Activated T-cell treated with anti-CD3 and anti-CD28 coated beads for 24 hours (primary cell): ENCODE results near the gene MACROD2.

Source experiments
- DNase-seq: peaks from one replicate; pipeline ENCODE4 v3.0.0-alpha.2; 2020; ENCODE audit warnings: low read depth

MACROD2 gene

DNA sequence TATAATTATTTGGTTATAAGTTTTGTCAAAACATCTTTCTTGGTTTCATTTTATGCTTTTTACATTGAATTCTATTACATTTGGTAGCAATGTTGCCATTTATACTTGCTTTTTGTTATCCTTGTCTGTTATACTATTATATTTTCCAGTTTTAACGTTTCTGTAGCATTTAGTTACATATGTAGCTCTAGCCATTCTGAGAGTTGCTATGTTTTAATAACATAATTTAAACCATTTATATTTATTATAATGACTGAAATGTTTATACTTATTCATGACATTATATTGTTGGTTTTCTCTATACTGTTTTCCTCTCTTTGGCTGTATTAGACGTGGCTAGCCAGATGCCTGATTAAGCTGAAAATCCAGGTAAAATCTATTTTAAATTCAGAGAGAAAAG, 594.1 kb downstream of the MACROD2 start:
- DNase-seq, result no peak

DNA sequence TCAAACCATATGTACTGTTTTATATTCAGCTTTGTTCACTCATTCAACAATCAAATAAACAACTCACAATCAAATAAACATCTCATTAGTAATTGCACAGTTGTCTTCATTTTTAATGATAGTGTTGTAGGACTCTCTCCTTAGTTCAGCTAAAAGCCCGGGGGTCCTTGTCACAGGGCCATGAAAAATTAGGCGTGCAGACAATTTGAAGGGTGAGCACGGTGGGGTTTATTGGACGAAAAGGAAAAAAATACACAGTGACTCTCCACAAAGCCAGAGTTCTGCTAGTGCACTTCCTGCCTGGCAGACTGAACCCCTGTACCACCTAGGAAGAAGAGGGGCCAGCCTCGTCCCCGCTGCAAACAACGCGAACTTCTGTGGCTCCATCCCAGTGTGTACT, 599.7 kb downstream of the MACROD2 start:
- no peak for DNase-seq

DNA sequence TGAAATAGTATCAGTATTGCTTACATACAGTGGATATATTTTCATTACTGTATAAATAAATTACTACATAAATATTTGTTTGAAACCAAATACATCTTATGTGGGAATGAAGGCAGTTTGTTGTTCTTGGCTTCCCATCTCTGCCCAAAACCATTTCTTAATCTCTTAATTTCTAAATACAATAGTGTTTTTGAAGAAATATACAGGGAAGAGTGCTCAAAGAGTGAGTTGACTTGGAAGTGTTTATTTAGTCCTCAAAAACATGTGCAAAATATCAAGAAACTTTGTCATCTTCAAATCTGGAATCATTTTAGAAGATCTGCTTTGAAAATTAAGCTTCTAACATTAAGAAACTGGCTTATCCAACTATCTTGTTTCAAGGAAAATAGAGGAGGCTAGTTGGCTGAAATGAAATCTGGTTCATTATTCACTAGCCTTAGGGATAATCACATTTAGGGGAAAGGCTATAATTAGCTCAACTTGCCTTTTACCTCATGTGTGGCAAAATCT, 601.9 kb downstream of the MACROD2 start:
- DNase-seq, result no peak

DNA sequence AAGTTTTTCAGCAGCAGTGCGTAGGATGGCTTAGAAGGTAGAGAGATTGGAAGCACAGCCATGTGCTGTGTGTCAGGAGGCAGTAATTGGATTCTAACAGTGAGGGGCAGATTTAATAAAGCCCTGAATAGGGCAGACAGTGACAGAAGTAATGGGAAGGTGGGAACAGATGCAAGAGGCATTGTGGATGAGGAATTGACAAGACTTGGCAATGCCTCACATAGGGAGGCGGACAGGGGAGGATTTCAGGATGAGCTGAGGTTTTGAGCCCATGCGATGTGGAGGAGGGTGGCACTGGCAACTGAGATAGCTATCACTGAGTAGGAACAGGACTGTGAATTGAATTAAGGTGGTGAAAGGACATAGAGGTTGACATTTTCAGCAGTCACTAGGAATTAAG, 604.3 kb downstream of the MACROD2 start:
- no peak for DNase-seq

DNA sequence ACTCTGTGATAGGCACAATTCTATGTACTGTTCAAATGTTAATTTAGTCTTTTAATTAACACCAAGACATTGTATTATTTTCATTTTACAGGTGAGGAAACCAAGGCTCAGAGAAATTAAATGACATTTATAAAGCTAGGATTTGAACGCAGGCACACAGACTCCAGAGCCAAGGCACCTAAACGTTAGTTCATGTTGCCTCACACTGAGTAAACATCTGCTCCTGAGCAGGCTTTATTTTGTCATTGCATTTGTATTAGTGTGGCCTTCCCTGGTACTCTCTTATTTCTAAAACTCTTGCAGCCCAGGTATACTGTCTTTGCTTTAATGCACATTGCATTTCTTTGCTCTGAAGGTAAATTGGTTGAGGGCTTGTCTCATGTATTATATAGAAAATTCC, 605.2 kb downstream of the MACROD2 start:
- no peak for DNase-seq

DNA sequence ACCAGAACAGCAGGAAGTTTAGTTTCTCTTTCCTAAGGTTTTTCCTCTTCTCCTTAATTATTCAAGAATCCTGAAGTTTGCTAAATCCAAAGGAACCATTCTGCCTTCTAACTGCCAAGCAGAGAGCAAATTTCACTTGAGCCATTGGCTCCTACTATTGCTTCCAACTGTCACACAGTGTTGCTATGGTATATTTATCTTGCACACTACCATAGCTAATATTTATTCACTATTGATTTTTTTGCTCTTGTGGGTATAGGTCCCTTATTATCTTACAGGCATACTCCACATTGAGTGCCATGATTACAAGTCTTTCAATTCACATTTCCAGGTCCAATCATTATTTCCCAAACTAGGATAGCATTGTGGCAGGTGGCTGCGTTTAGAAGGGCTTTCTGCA, 608.8 kb downstream of the MACROD2 start:
- no peak for DNase-seq

DNA sequence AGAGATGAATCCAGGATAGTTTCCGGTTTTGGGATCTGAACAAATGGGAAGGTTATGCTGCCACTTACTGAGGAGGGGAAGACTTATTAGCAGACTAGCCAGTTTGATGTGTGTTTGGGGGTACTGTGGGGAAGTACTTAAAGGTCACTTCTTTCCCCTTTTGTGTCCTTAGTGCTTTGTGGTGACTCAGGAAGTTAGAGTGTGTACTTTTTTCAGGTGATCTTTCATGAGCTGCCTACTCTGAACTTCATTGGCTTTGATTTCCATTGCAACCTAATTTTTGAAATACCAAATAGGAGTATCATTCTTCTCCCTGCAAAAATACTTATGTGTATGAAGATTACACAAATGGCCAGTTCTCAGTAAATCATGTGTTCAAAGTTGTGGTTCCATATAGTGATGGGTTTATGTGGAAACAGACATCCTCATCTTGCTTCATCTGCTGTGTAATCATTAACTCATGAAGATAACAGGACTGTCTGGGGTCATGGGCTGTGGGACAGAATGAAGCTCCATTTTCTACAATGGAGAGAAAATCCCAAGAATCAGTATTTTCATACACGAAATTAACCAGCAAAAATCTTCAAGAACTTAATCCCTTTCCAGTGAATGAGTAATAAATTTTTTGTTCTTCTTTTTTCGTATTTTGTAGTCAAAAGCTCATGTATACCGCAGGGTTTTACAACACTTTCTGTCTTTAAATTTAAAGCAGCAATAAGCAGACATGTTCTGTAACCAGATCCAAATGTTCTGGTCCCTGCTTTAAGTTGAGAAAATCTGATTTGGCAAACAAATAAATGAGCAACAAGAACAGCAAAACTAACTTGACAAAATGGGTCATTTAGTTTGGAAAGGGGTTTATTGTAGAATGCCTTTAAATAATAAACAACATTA, 614.3 kb downstream of the MACROD2 start:
- DNase-seq, result no peak

DNA sequence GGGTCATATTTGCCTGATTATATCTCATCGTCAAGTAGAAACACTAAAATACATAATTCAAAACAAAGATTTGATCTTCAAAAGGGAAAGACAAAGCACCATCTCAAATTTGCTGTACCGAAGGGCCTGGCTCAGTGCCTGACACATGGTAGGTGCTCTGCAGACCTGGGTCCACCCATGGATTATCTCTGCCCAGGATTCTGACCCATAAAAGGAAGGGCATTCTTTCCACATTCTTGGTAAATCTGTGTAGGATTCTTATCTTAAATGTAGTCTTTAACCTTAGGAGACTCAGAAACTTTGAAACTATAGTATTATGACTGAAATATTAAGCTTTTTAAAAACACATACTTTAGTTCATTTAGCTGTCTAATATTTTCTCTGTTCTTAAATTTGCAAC, 616.2 kb downstream of the MACROD2 start:
- DNase-seq, result no peak

DNA sequence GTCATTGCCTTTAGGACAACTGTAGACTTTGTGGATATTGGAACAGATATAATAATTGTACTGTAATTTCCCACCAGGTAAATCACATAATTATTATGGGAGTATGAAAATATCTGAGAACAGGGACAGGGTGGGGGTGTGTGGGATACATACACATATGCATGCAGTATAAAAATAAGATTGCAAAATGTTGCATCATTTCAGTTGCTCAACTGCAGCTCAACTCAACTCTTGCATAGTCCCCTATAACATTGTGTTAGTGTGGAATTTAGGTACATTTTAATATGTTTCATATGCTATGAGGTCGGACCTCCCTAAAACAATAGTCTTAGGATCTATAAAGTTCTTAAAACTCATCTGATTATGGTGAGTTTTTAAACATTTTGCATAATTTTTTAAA, 617.1 kb downstream of the MACROD2 start:
- no peak for DNase-seq

DNA sequence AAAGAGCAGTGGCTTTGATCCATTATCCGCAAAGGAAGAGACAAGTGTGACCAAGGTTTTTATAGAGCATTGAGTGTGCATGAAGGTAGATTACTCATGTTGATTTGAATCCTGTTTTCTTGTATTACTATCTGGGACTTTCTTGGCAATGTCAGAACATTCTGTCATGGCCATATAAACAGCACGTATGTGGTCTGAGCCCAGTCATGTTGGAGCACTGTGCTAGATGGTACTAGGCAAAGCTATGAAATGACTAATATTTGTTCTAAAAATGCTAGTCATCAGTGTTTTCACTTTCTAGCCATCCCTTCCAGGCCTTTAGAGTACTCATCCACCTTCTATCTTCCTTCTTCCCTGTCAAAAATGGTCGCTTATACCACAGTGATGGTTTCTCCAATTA, 620.7 kb downstream of the MACROD2 start:
- no peak for DNase-seq

DNA sequence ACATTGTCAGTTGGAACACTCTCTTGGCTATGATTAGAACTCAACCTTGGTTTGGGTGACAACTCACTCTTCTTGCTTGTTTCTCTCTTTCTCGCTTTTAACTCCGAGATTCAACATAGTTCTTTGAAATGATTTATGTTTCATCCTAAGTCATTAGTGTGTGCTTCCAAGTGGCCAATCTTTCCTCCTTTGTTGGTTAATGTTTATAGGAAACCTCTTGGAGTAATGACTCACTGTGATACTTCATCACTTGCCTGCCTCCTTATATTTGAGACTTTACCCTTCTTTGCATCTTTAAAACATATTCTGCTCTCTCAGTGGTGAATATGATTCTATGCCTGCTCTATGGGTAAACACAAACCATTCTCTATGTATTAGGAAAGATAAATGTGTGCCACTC, 621.8 kb downstream of the MACROD2 start:
- DNase-seq, result no peak

DNA sequence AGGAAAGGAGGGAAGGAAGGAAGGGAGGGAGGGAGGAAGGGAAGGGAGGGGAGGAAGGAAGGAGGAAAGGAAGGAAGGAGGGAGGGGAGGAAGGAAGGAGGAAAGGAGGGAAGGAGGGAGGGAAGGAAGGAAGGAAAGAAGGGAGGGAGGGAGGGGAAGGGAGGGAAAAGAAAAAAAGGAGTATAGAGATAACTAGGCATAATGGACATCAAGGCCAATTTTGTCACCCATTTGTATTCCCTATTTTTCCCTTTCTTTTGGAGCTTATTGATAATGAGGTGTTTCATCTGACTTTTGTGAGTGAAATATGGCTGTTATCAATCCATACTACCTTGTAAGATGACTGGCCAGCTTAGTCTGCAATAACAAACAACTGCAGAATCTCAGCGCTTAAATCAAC, 624.1 kb downstream of the MACROD2 start:
- DNase-seq, result no peak

DNA sequence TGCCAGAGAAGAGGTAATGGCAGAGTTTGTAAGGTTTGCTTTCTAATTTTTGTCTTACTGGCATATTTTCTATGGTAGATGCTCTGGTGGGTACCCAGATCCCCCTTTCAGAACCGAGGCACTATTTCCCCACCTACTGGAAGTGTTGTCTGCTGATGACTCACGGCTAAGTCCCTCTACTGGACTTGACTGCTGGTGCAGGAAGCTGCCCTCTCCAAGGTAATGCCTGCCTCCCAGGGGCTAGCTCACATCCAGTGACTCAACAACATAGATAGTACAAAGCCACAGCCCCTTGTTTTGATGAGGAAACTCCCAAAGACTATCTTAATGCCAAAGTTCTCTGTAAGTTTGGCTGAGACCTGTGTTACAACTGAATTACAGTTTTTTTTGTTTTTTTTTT, 627.5 kb downstream of the MACROD2 start:
- DNase-seq, result no peak

DNA sequence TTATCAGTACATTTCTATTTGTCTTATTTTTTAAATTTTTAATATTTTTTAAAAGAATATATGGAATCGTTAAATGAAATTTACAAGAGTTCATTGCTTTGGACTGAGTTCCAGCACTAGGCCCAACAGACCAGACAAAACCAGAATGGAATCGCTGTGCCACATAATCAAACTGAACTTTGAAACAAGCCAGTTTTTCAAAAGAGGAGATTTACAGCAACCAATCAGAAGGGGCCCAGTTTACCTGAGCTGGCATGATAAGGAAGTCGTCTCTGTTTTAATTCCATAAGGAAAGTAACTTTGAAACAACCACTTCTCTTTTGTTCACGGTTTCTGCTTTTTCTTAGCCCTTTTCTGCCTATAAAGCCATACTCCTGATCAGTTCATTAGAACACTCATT, 635.7 kb downstream of the MACROD2 start:
- no peak for DNase-seq

DNA sequence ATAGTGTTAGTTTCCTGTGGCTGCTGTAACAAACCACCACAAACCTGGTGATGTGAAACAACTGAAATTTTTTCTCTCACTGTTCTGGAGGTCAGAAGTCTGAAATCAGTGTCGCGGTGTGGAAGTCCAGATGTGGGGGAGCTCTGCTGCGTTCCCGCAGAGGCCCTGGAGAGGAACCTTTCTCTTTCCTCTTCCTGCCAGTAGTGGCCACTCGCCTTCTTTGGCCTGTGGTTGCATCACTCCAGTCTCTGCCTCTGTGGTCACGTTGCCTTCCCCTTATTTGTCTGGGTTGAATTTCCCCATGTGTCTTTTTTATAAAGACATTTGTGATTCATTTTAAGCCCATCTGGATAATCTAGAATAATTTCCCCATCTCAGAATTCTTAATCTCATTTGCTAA, 637.6 kb downstream of the MACROD2 start:
- no peak for DNase-seq

DNA sequence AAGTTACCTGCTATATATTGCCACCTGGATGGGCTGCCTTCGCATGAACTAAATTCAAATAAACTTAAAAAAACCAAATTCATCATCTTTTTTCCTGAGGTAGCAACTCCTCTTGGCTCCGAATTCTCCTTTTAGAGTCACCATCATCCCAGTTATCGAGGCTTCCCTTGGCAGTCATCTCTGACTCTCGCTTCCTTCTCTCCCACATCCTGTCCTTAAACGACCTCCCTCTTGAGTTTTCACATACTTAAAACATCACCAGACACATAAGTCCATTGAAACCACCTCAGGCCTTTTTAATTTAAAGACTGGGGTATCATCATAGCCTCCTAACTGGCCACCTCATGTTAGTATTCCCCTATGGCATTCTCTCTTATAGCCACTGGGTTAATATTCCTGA, 638.2 kb downstream of the MACROD2 start:
- no peak for DNase-seq

DNA sequence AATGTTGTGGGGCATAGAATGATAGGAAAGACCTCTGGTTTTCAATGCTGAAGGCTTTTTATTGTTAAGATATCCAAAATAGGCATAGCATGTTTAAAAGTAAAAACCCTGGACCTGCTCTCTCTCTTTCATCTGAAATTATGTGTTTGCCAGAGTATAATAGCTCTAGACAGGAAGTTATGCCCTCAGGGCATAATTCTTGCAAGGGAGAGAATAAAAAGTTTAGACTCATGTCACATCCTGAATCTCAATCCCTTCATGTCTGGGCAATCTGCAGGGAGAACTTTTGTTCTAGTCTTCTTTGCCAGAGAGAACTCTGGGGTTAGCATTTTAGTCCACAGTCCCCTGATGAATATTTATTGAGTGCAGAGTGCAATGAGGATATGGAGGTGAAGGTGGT, 639.3 kb downstream of the MACROD2 start:
- no peak for DNase-seq

DNA sequence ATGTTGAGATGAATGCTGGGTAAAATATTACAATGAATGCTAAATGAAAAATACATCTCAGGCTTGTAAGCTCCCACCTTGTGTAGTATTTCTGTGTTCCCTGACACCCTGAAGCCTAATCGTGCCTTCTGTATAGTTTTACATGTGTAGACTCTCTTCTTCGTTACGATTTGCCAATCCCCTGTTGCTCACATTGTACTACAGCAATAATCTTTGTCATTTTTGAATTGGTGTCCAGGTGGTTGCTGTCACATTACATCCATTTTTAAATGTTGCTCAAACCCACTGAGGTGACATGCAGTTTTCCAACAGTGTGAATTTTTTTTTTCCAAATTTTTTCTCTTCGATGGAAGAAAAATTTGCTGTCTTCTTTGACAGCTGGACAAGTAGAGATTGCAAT, 642.1 kb downstream of the MACROD2 start:
- DNase-seq, result no peak

DNA sequence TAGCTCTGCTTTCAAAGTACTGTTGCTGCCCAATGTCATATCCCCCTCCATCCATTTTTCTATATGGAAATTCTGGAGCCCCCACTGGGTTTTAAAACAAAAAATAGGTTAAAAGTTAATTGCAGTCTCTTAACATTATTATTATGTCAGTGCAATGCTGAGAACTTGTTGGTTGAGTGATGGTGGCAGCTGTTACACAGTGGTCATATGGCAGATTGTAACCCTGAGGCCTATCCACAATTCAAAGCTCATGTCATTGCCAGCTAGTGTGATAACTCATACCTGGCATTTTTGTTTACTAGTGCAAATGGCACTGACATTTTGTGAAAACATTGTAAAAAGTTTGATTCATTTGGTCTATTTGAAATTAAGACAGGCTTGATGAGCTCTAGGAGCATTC, 647.8 kb downstream of the MACROD2 start:
- no peak for DNase-seq

DNA sequence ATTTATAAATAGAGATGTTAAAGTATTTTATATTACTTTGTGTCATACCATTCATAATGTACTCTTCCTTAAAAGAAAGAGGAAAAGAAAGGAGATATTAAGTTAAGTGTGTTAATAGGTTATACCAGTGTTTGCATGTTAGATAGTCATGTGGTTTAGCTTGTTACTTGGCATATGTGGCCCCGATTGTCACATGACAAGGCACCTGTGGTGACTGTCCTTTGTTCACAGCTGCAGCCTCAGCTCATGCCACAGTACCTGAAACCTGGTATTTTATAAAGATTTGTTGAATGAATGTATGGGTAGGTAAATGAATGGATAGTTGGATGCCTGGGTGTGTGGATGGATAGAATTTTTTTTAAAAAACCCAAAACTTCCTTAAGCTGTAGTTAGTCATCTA, 648.2 kb downstream of the MACROD2 start:
- DNase-seq, result no peak

DNA sequence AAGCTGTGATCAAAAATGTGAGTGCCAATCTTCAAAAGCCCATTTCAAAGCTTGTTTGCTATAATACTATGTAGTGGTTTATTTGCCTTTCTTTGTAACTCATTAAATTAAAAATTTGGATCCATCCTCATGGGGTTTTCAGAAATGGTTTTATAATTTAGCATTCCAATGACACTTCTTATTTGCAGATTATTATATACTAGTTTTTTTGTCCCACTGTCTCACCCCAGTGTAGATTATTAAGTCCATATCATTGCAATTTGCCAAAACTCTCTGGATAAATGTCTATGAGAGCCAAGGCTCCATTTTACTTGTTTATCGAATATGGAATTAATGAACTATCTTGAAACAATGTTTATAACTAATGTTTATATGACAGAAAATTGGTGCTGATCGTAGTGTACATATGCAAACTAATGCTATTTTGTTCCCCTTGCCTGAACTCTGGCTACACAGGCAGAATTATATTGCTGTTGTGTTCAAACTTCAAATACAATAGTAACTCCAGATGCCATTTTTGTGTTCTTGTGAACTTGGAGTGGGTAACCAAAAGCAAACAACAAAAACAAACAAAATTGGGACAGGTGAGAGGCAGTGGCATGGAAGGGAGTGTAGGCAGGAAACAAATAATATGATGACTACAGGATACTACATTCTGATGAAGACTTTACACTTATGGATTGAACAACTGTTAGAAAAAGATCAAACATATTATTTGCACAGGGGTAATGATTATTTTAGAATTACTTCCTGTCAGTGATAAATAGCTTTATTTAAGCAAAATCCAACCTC, 649.2 kb downstream of the MACROD2 start:
- no peak for DNase-seq

DNA sequence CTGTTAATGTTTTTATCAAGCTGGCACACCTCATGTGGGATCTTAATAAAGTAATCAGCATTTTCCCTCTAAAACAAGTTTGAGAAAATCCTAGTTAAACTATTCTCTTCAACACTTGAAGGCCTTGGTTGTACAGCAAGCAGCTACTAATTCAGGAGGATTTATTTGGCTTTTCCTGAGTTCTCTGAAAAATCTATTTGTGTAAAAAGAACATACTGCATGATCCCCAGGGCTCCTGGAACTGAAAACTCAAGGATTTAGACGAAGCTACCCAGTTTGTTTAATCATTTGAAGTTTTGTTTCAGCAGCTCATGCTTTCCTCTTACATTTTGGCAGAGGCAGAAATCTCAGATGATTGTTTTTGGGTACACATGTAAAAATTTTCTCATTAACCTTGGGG, 651.7 kb downstream of the MACROD2 start:
- no peak for DNase-seq

DNA sequence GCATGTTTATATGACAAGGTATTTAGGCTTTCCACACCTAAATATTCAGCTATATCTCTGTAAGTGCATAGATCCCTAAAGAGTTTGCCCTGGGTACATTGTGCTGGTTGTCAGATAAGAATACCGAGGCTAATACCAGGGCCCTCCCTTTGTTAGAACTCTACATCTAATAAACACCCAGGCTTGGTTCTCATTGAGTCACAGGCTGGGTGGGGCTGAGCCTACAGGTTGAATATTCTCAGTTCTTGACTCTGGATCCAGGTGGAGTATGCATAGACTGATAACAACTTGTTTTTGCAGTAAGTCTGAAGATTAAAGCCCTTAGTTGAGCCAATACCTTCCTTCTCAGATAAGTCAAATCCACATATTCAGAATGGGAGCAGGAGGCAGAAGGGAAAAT, 654.3 kb downstream of the MACROD2 start:
- no peak for DNase-seq
